MM.1S (cell line): ENCODE results near the gene PRKCH.
"Not testable (repeated sequence)": the region's sequence is repeated elsewhere in the genome, so short reads cannot be mapped to it uniquely, and the experiment has no call there.

ENCODE experiments used
- DNase-seq: peaks from one replicate; pipeline ENCODE4 v3.0.0-alpha.2; 2015
- H2AFZ ChIP-seq: fragments of 300-600 bp; sonication (generic); 2 replicates; pipeline ENCODE4 v1.6.0; 2016; ENCODE audit warnings: antibody characterized with exemption, low read length
- H3F3A ChIP-seq: fragments of 300-600 bp; sonication (generic); 2 replicates; pipeline ENCODE4 v1.6.1; 2016; ENCODE audit warnings: mild to moderate bottlenecking, antibody characterized with exemption, low read length, moderate library complexity, mixed read lengths; ENCODE audit not compliant: insufficient read depth
- H3K27ac ChIP-seq: fragments of 300-600 bp; sonication (generic); 2 replicates; pipeline ENCODE4 v1.5.1; 2016; ENCODE audit warnings: mild to moderate bottlenecking, low read length
- H3K27me3 ChIP-seq: fragments of 300-600 bp; sonication (generic); replicated peaks from 2 replicates; pipeline ENCODE4 v1.6.0; 2016; ENCODE audit warnings: low read length; ENCODE audit not compliant: insufficient read depth
- H3K36me3 ChIP-seq: fragments of 300-600 bp; sonication (generic); replicated peaks from 2 replicates; pipeline ENCODE4 v1.6.1; 2016; ENCODE audit warnings: mild to moderate bottlenecking, low read length, mixed read lengths; ENCODE audit not compliant: insufficient read depth
- H3K4me1 ChIP-seq: fragments of 300-600 bp; sonication (generic); 2 replicates; pipeline ENCODE4 v1.6.1; 2016; ENCODE audit warnings: low read length, mixed read lengths
- H3K4me2 ChIP-seq: fragments of 300-600 bp; sonication (generic); 2 replicates; pipeline ENCODE4 v1.6.0; 2016; ENCODE audit warnings: low read depth, low read length
- H3K4me3 ChIP-seq: fragments of 300-600 bp; sonication (generic); 2 replicates; pipeline ENCODE4 v1.5.1; 2016; ENCODE audit warnings: low read length, mixed read lengths
- H3K79me2 ChIP-seq: fragments of 300-600 bp; sonication (generic); 2 replicates; pipeline ENCODE4 v1.6.1; 2016; ENCODE audit warnings: mixed run types, low read length, mixed read lengths
- H3K9ac ChIP-seq: fragments of 300-600 bp; sonication (generic); 2 replicates; pipeline ENCODE4 v1.6.1; 2016; ENCODE audit warnings: low read length, mixed read lengths
- H3K9me2 ChIP-seq: fragments of 300-600 bp; sonication (generic); replicated peaks from 2 replicates; pipeline ENCODE4 v1.6.1; 2016; ENCODE audit warnings: mild to moderate bottlenecking, low read length, mixed read lengths; ENCODE audit not compliant: insufficient read depth
- H3K9me3 ChIP-seq: fragments of 300-600 bp; sonication (generic); replicated peaks from 2 replicates; pipeline ENCODE4 v1.6.1; 2016; ENCODE audit warnings: mild to moderate bottlenecking, low read length, mixed read lengths; ENCODE audit not compliant: insufficient read depth
- H4K20me1 ChIP-seq: fragments of 300-600 bp; sonication (generic); 2 replicates; pipeline ENCODE4 v1.6.1; 2016; ENCODE audit warnings: mild to moderate bottlenecking, low read length, moderate library complexity, mixed read lengths; ENCODE audit not compliant: insufficient read depth
- EZH2 ChIP-seq: fragments of 300-600 bp; sonication (generic); optimal IDR thresholded peaks from 2 replicates; pipeline ENCODE3; 2017; ENCODE audit warnings: low read depth, mild to moderate bottlenecking, antibody characterized with exemption, low read length, mixed read lengths
- EZH2phosphoT487 ChIP-seq: fragments of 300-600 bp; sonication (generic); IDR thresholded peaks from 2 replicates; pipeline ENCODE4 v1.6.1; 2018; ENCODE audit warnings: antibody characterized with exemption, low read length
- TF ChIP-seq, protein P1 (sequence below): fragments of 300-600 bp; sonication (generic); IDR thresholded peaks from 2 replicates; pipeline ENCODE4 v1.5.1; 2016; ENCODE audit warnings: antibody characterized with exemption, low read length, mixed read lengths

The PRKCH gene

DNA sequence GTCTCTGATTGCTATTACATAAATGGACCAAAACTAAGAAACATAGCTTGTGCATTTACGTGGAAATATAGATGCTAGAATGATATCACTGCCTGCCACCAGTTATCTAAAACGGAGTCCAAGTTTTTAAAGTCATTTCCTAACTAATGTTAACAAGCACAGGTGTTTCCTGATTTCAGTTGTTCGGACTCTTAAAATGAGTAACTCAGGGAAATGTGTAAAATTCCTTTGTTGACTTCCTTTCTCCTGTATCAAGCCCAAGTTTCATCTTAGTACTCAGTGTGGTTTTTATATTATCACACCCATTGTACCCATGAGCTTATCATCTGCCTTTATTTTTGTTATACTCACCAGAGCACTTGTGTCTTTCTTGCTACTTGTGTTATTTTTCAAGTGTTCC is 13.2 kb upstream of the PRKCH start:
- DNase-seq = no peak
- H2AFZ ChIP-seq = no peak overlapping the region
- H3K4me3 ChIP-seq = no peak overlapping the region
- no peaks in the 10 kb centered on the region for H3K36me3 ChIP-seq
- no peaks in the 10 kb centered on the region for H4K20me1 ChIP-seq
- H3K9ac ChIP-seq = no peak overlapping the region
- TF ChIP-seq, protein P1, sequence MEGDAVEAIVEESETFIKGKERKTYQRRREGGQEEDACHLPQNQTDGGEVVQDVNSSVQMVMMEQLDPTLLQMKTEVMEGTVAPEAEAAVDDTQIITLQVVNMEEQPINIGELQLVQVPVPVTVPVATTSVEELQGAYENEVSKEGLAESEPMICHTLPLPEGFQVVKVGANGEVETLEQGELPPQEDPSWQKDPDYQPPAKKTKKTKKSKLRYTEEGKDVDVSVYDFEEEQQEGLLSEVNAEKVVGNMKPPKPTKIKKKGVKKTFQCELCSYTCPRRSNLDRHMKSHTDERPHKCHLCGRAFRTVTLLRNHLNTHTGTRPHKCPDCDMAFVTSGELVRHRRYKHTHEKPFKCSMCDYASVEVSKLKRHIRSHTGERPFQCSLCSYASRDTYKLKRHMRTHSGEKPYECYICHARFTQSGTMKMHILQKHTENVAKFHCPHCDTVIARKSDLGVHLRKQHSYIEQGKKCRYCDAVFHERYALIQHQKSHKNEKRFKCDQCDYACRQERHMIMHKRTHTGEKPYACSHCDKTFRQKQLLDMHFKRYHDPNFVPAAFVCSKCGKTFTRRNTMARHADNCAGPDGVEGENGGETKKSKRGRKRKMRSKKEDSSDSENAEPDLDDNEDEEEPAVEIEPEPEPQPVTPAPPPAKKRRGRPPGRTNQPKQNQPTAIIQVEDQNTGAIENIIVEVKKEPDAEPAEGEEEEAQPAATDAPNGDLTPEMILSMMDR = no peak
- TF ChIP-seq EZH2 (no peak), EZH2phosphoT487 (no peak)
- no peaks in the 10 kb centered on the region for H3K9me3 ChIP-seq
- no peak overlapping the region for H3K4me2 ChIP-seq
- no peaks in the 10 kb centered on the region for H3K79me2 ChIP-seq
- no peaks in the 10 kb centered on the region for H3F3A ChIP-seq
- no peaks in the 10 kb centered on the region for H3K4me1 ChIP-seq
- no peaks in the 10 kb centered on the region for H3K9me2 ChIP-seq
- no peak overlapping the region for H3K27ac ChIP-seq
- no peaks in the 10 kb centered on the region for H3K27me3 ChIP-seq

GRCh38 chr14:61308701-61309100 is 12.7 kb upstream of the PRKCH start:
- H3K9ac ChIP-seq, H3K36me3 ChIP-seq, H3K4me2 ChIP-seq, H2AFZ ChIP-seq, H3K79me2 ChIP-seq, H3K9me2 ChIP-seq, H3K9me3 ChIP-seq, H3K4me3 ChIP-seq, H3K27ac ChIP-seq, H3F3A ChIP-seq, DNase-seq, H4K20me1 ChIP-seq, H3K4me1 ChIP-seq, H3K27me3 ChIP-seq: not testable (repeated sequence)

GRCh38 chr14:61315313-61315712 is 6.1 kb upstream of the PRKCH start:
- Histone ChIP-seq H3K4me2 (no peak overlapping the region), H3F3A (no peaks in the 10 kb centered on the region), H3K36me3 (no peaks in the 10 kb centered on the region), H2AFZ (no peak overlapping the region), H3K27ac (no peak overlapping the region), H3K27me3 (no peaks in the 10 kb centered on the region), H3K9me2 (no peaks in the 10 kb centered on the region), H4K20me1 (no peaks in the 10 kb centered on the region), H3K79me2 (no peaks in the 10 kb centered on the region), H3K9me3 (no peaks in the 10 kb centered on the region), H3K9ac (no peak overlapping the region), H3K4me1 (no peaks in the 10 kb centered on the region), H3K4me3 (no peak overlapping the region)
- no peak for DNase-seq
- no peak for TF ChIP-seq EZH2phosphoT487
- no peak for TF ChIP-seq EZH2
- TF ChIP-seq, protein P1 = no peak

DNA sequence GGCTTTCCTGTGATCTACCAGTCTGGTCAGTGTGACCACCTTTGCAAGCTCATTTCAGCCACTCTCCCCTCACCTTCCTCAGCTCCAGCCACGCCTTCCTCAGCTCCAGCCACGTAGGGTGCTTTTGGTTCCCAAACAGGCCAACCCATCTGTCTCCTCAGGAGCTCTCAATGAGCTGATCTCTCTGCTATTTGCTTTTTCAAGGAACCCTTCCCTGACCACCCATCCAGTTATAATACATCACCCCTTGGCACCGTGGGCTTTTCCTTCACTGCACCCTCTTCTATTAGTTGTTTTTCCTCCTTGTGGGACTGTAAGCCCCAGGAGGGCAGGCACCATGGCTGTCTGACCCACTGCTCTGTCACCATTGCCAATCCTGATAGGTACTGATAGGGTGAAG is 2.3 kb upstream of the PRKCH start:
- H3K4me2 ChIP-seq = no peak overlapping the region
- H2AFZ ChIP-seq = no peak overlapping the region
- H3K27ac ChIP-seq = no peak overlapping the region
- H3F3A ChIP-seq = no peaks in the 10 kb centered on the region
- H3K4me3 ChIP-seq = no peak overlapping the region
- H3K9me2 ChIP-seq = no peaks in the 10 kb centered on the region
- H4K20me1 ChIP-seq = no peaks in the 10 kb centered on the region
- H3K79me2 ChIP-seq = no peaks in the 10 kb centered on the region
- TF ChIP-seq EZH2phosphoT487 (no peak), EZH2 (no peak)
- TF ChIP-seq, protein P1 = no peak
- no peaks in the 10 kb centered on the region for H3K9me3 ChIP-seq
- DNase-seq = no peak
- no peak overlapping the region for H3K9ac ChIP-seq
- H3K36me3 ChIP-seq = no peaks in the 10 kb centered on the region
- no peaks in the 10 kb centered on the region for H3K4me1 ChIP-seq
- H3K27me3 ChIP-seq = no peaks in the 10 kb centered on the region
